ENCODE measurements around the gene OSBPL9. TPM values are rescaled to one million over a fixed set of nuclear protein-coding genes. Genes with fewer than 3 reads are reported as not detected.
A peak's percentile ranks its signal among the peaks of the same experiment; 100 is the strongest.

OSBPL9 gene
- total and polyA plus RNA-seq, 10 of the 15 experiments (the other 5 are each of a cell fraction or from before 2014, with no cell fraction given) = 25.9 to 156 (median 108) TPM

DNA sequence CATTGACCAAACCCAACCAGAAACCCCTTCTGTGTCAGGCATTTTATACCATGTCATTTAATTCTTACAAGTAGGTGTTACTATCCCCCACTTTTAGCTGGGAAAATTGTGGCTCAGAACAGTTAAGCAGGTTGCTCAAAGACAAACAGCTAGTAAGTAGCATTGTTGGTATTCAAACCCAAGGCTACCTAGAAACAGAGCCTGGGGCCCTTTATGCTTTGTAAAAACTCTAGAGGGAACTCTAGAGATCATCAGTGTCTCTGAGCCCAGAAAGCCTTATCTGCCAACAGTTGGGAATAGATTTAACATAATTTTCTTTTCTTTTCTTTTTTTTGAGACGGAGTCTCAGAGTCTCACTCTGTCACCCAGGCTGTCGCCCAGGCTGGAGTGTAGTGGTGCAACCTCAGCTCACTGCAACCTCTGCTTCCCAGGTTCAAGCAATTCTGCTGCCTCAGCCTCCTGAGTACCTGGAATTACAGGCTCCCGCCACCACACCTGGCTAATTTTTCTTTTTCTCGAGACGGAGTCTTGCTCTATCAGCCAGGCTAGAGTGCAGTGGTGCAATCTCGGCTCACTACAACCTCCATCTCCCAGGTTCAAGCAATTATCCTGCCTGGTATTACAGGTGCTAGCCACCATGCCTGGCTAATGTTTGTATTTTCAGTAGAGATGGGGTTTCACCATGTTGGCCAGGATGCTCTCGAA is 48.5 kb upstream of the OSBPL9 start:
- CTCF ChIA-PET = interaction anchor here (5.8 kb wide), 1 partner anchor 200 kb away, joined by 45 read pairs; no protein-coding TSS in a partner anchor

More for the DNA sequence above, 48.5 kb upstream of the OSBPL9 start:
- TF ChIP-seq SMARCA5 (IDR thresholded peaks at IDR 0.05) (no peak), MYB (IDR thresholded peaks at IDR 0.05; ENCODE audit: borderline replicate concordance, low read depth, low read length) (no peak)
- TF ChIP-seq, protein P1, sequence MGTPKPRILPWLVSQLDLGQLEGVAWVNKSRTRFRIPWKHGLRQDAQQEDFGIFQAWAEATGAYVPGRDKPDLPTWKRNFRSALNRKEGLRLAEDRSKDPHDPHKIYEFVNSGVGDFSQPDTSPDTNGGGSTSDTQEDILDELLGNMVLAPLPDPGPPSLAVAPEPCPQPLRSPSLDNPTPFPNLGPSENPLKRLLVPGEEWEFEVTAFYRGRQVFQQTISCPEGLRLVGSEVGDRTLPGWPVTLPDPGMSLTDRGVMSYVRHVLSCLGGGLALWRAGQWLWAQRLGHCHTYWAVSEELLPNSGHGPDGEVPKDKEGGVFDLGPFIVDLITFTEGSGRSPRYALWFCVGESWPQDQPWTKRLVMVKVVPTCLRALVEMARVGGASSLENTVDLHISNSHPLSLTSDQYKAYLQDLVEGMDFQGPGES (IDR thresholded peaks at IDR 0.05) = no peak
- TF ChIP-seq, protein P2, sequence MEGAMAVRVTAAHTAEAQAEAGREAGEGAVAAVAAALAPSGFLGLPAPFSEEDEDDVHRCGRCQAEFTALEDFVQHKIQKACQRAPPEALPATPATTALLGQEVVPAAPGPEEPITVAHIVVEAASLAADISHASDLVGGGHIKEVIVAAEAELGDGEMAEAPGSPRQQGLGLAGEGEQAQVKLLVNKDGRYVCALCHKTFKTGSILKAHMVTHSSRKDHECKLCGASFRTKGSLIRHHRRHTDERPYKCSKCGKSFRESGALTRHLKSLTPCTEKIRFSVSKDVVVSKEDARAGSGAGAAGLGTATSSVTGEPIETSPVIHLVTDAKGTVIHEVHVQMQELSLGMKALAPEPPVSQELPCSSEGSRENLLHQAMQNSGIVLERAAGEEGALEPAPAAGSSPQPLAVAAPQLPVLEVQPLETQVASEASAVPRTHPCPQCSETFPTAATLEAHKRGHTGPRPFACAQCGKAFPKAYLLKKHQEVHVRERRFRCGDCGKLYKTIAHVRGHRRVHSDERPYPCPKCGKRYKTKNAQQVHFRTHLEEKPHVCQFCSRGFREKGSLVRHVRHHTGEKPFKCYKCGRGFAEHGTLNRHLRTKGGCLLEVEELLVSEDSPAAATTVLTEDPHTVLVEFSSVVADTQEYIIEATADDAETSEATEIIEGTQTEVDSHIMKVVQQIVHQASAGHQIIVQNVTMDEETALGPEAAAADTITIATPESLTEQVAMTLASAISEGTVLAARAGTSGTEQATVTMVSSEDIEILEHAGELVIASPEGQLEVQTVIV (IDR thresholded peaks at IDR 0.05; ENCODE audit: borderline replicate concordance, partially characterized antibody) = no peak
- Histone ChIP-seq H3K4me1 (ENCODE audit: control insufficient read depth, insufficient read depth, low read length) (peaks cover 42% of the 10 kb centered on the region), H3K9ac (ENCODE audit: control insufficient read depth, insufficient read depth, low read length) (no peak overlapping the region), H3K27ac (ENCODE audit: control insufficient read depth, insufficient read depth) (peak overlapping the region; percentile 74), H3K4me3 (no peak overlapping the region), H3K9me3 (replicated peaks; ENCODE audit: control insufficient read depth, insufficient read depth, low read length) (no peaks in the 10 kb centered on the region), H3K79me2 (ENCODE audit: control insufficient read depth, insufficient read depth, low read length) (no peaks in the 10 kb centered on the region), H2AFZ (ENCODE audit: control insufficient read depth, low read depth, low read length) (no peak overlapping the region; the same call in 1 of the 2 replicates), H4K20me1 (ENCODE audit: control insufficient read depth, insufficient read depth) (no peaks in the 10 kb centered on the region), H3K27me3 (replicated peaks in 1 of 2; ENCODE audit: control insufficient read depth in 2 of 2, insufficient read depth in 2 of 2, low read length in 1 of 2) (no peaks in the 10 kb centered on the region), H3K36me3 (ENCODE audit: control insufficient read depth in 2 of 2, insufficient read depth in 2 of 2, low read length in 1 of 2) (no peaks in the 10 kb centered on the region), H3K4me2 (ENCODE audit: control insufficient read depth, insufficient read depth) (peak overlapping the region; percentile 92)
- intact Hi-C loops (cut with micrococcal nuclease; ENCODE audit: unreplicated experiment) = loop anchor here (2.0 kb wide), 1 partner anchor 34 kb away; no protein-coding TSS in a partner anchor
- in situ Hi-C loops (cut with MboI) = no loop called here
- POLR2A ChIA-PET = no interaction called here
- FAIRE-seq (no peak), ATAC-seq (no peak), DNase-seq (ENCODE audit: low read depth, low spot score) (no peak)
- BruUV-seq (replicated peaks) = no TSS peak
- 89% methylated on average over 7 of the region's 7 CpGs for WGBS (ENCODE audit: insufficient coverage, insufficient replicate concordance, low lambda C conversion rate, missing lambda C conversion rate)
- SMC1A ChIA-PET (ENCODE audit: uncharacterized antibody, unreplicated experiment) = interaction anchor here (1.3 kb wide), 1 partner anchor 200 kb away, joined by 6 read pairs; no protein-coding TSS in a partner anchor
- RAD21 ChIA-PET (ENCODE audit: unreplicated experiment) = no interaction called here
